ENCODE measurements around the gene SLC4A1.

The SLC4A1 gene

DNA sequence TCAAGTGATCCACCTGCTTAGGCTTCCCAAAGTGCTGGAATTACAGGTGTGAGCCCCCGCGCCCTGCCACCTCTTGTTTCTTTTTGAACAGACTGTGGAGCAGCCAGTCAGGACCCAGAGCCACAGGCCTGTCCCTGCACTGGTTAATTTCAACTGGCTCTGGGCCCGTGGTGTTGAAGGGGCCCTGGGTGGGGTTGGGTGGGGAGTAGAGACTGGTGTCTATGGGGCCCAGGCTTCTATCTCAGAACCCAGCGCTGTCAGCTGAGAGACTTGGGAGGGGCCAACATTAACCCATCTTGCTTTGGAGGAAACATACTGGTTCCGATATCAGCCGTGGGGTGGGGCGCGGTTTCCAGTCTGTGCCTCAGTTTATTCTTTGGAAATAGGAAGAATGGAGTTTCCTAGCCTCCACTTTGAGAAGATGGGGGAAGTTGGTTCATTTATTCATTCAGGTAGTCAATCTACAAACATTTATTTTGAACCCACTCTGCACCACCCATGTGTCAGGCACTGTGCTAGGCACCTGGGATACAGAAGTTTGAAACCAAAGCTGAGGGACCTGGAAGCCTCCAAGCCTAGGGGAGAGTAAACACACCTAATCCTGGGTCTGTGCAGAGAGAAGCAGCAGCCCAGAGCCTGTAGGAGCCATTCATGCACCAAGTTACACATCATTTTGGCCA lies 15.5 kb upstream of the SLC4A1 start:
- DNase-seq = no peak

DNA sequence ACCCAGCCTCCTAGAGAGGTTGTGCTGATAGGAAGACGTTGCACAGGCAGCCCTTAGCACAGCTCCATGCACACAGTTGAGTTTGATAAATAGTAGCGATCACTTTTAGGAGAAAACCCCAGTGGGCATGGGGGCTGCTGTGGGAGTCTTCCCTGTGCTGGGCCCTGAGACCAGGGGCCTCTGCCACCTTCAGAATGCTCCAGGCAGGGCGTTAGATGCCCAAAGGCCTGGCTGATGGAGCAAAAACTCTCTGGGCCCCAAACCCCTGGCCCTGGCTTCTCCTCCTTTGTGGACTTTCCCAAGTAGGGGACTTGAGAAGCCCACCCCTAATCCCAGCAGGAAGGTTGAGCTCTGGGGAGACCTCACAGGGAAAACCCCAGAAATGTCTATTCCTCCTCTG lies 14.3 kb upstream of the SLC4A1 start:
- no peak for DNase-seq

DNA sequence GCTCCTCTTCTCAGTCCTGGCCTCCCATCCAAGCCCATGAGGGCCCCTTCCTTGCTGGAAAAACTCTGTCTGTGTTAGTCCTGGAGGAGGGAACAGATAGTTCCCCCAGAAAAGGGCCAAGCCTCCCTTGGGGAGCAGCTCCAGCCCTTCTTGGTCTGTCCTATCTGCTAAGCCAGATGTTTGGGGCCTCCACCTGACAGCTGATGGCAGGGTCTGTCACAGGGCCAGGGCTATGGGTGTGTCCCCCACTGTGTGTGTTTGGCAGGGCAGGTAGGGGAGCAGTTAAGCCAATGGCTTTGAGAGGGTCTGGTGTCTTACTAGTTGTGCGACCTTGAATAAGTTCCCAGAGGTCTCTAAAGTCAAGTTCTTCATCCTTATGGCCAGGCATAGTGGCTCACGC lies 13.6 kb upstream of the SLC4A1 start:
- DNase-seq = no peak

DNA sequence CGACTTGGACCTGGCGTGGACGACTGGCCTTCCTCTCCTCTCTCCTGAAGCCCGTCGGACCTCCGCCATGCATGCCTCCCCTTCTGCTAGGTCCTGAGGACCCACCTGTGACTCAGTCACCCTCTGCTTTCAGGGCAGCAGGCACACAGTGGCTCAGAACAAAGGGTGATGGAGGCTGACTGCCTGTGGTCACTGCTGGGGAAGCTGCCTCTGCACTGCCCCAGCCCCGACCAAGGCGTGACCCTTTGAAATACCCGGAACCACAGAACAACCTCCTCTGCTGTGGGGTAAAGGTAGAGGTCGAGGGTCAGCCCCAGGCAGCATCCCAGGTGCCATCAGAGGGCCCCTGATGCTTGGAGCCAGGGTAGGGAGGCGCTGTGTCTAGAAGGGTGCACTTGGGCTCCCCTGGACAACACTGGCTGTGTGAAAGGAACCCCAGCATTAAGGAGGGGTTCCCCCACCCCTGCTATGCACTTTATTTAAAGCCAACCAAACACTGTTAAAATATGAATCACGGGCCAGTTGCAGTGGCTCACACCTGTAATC lies 12.5 kb upstream of the SLC4A1 start:
- DNase-seq = no peak

DNA sequence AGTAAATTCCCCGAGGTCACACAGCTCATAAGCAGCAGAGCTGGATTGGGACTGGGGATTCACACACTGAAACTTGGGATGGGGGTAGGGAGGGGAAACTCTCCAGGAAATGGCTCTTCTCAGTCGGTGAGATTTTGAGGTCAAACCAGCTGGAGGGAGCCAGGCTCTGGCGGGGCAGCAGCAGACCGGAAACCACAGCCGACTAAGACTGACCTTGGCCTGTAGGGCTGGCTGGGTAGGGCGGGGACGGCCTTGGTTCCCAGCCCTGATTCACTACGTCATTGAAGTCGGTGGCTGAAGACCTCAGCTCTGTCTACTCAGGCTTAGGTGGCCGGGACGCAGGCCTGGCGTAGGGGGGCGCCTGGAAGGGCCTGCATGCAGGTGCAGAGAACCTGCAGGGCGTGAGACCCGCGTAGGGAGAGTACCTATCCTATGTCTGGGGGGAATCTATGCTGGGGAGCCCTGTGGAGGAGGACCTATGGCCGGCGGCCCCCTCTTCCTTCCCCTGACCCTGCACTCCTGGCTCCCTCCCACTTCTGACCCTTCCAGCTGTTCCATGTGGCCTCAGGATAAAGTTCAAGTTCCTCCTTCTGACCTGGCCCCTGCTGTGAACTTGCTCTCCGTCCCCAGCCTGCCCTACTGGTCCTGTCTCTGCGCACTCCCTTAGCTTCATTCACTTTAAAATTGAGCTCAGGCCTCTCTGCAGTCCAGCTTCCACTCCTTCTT lies 11.9 kb upstream of the SLC4A1 start:
- DNase-seq = no peak

DNA sequence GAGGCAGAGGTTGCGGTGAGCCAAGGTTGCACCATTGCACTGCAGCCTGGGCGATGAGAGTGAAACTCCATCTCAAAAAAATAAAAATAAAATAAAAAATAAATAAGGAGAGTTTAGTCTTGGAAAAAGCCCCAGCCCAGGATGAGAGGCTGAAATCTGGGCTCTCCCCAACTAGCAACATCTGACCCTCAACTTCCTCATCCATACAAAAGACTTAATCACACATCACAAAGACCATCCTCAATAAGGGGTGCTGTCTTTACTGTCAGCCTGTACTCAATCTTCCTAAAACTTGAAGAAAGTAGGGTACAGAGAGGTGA lies 11.4 kb upstream of the SLC4A1 start:
- no peak for DNase-seq

DNA sequence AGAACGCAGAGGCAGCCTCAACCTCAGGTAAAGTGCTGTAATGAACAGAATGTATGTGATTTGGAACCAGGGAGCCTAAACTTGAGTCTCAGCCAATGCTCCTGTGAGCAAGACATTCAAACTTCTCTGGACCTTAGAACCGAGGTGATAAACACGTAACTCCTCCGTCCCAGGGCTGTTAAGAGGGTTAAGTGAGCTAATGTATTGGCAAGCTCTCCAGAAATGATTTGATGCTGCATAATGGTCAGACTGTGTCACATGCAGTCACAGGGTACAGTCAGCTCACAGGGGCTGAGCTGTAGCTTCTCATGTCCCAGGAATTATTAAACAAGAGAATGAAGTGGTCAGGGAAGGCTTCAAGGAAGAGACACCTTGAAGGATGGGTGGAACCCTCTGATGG lies 10.0 kb upstream of the SLC4A1 start:
- no peak for DNase-seq

DNA sequence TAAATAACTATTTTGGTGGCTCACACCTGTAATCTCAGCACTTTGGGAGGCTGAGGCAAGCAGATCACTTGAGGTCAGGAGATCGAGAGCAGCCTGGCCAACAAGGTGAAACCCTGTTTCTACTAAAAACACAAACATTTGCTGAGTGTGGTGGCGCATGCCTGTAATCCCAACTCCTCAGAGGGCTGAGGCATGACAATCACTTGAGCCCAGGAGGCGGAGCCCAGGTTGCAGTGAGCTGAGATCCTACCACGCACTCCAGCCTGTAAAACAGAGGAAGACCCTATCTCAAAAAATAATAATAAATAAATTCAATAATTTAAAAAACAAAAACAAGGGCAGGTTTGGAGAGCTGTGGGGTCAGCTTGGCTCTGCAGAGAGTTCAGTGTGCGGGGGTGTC lies 5.7 kb upstream of the SLC4A1 start:
- no peak for DNase-seq

DNA sequence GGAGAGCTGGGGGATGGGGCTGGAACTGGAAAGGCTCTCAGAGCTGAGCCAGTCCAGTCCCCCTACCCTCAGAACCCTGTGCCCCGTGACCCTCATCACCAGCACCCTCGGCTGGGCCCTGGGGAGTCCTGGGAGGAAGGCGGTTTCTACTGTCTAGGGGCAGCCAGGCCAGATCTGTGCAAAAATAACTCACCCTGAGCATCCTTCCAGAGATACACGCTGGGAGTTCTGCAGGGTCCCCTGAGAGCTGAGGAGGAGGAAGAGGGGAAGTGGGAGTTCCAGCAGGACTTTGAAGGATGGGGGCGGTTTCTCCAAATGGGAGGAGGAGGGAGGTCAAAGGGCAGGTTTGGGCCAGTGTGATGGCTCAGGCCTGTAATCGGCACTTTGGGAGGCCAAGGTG lies 5.0 kb upstream of the SLC4A1 start:
- no peak for DNase-seq

DNA sequence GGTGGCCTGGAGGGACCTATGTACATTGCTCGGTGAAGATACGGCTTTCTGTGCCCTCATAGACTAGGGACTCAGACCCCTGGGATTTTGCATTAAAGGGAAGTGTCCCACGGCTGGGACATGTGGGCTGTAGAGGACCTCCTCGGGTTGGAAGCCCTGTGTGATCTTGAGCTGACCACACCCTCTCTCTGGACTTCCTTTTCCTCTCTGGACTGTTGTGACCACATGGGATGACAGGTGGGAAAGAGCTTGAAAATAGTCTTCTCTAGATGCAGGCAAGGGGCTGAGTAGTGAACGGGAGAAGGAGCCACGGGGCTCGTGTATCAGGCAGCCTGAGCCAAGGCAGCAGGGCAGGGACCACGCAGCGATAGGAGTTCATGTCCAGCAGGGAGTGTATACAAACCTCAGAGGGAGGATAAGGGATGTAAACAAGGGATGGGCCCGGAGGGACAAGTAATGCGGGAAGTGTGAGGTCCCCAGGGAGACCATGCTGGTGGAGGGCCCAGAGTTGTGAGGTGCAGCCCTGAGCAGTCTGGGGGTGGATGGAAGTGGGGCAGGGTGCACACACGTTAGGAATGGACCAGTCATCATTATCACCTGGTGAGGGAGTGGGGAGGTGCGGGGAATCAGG lies 4.5 kb upstream of the SLC4A1 start:
- no peak for DNase-seq

DNA sequence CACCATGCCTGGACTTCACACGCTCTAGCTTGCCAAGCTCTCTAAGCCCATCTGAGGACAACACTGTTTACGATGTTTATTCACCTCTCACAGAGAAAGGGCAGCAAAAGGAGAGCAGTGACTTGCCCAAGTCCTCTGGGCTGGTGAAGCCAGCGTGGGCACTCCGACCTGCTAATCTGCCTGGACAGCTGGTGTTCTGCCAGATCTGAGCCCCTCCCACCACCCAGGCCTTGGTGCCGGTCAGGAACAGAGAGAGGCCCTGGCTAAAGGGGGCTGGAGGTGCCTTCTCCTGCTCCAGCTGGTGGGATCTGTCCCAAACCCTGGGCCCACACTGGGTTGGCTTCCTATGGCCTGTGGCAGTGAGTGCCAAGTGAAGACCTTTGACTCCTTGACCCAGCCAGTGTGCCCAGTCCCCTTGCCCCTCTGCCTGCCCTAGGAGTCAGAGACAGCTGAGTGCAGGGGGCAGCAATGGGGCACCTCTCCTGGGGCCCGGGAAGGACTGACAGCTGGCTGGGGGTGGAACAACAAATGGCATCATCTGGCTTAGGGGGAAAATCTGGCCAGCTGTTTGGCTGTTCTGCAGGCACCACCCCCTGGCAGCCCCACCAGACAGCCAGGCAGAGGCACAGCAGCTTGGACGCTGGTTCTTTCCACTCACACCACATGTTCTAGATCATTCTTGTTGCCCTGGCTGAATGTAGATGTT lies 1.8 kb upstream of the SLC4A1 start:
- no peak for DNase-seq

DNA sequence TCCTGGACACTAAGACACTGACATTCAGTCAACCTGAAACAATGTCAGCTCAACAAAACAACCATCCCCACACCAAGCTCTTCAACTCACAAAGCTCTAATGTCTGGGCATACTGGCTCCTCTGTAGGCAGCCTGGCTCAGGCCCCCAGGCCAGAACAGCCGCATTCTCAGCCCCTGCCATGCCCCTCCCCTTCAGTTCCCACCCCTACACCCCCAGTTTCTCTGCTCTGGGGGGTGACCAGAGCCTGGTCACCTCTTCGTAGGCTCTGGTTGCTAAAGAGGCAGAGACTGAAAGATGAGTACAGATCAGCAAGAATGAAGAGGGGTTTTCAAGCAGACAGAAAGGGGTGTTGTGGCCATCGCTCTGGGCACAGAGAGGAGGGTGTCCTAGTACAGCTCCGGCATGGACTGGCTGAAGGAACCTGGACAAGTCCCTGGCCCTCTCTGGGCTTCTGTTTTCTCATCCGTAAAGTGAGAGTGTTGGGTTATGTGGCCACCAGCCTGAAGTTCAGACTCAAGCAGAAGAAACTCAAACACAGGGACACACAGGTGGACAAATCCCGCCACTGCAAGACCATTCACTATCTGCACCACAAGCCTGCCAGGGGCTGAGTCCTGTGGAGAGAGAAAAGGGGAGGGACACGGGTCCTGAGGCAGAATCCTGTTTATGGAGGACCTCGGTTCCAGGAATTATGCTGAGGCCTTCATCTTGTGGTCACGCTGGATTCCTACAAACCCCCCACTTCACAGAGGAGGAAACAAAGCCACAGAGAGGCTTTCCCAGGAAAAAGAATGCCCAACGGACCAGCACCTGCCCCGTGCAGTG lies 987 bp upstream of the SLC4A1 start:
- DNase-seq = no peak

DNA sequence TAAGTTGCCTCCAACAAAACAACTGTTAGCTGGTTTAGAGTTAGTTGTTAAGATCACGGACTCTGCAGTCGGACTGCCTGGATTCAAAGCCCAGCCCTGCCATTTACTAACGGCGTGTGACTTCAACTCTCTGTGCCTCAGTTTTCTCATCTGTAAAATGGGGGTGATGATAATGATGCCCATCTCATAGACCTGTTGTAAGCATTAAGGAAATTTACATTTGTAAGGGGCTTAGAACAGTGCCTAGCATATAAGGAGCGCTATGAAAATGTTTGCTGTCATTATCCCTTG lies 825 bp downstream of the SLC4A1 start:
- no peak for DNase-seq

DNA sequence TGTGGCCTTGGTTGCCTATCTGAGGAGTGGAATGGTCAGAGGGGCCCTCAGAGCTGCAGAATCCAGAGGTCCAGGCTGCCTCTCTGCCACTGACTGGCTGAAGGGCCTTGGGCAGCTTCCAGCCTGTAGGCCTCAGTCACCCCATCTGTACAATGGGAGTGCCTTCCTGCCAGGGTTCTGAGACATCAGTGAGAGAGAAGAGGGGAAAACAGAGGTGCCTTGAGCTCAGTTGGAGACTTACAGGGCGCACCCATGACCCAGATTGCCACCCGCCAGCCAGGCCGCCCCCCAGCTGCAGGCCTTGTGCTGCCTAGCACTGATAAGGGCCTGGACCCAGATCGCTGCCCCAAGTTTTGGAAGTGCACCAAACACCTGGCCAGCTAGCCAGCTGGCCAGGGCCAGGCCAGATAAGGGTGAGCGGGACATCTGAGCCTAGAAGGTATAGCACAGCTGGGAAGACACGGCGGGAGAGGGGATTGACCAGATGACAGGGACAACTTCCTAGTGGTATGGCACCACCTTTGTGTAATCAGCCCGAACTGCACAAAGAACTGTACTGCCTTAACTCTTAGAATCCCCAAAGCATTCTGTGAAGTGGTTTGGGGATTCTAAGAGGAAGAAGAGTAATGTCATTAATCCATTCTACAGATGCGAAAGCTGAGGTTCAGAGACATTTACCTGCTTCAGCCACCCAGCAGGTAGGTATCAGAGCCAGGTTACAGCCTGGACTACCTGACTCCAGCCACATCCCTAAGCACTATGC lies 1.4 kb downstream of the SLC4A1 start:
- no peak for DNase-seq

DNA sequence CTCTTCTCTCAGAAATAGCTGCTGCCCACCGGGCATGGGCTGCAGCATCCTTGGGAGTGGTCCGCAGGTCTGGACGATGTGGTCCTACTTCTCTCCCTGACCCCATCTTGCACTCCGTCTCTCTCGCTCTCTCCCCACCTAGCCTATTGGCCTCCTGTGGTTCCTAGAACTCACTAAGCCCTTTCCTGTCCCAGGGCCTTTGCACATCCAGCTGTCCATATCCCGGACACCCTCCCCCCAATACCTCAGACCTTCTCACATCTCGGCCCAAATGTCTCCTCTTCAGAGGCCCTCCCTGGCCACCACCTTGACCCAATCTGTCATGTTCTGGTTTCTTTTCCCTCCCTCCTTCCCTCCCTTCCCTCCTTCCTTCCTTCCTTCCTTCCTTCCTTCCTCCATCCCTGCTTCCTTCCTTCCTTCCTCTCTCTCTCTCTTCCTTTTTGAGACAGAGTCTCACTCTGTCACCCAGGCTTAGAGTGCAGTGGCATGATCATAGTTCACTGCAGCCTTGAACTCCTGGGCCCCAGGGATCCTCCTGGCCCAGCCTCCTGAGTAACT lies 4.5 kb downstream of the SLC4A1 start:
- DNase-seq = no peak

DNA sequence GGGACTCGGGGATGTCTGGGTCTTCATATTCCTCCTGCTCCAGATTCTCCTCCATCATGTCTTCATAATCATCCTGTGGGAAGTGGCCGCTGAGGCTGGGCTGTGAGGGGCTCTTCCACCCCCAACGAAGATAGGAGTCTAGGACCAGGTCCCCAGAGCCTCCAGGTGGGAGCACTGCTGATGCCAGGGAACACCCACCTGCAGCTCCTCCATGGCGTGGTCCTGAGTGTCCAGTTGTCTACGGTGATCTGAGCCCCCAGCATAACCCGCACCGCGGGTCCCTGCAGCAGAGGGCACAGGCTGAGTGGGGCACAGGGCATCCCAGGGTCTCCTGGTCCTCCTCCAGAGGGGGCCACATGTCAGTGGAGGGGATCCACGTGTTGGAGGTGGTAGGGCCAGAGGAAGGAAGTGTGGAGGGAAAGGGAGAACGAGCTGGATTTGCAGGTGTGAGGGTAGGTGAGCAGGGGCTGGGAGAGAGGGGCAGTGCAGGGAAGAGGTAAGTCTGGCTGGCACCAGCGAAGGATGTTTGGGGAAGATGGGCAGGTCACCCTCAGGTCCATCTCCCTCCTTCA lies 5.2 kb downstream of the SLC4A1 start:
- DNase-seq = no peak

DNA sequence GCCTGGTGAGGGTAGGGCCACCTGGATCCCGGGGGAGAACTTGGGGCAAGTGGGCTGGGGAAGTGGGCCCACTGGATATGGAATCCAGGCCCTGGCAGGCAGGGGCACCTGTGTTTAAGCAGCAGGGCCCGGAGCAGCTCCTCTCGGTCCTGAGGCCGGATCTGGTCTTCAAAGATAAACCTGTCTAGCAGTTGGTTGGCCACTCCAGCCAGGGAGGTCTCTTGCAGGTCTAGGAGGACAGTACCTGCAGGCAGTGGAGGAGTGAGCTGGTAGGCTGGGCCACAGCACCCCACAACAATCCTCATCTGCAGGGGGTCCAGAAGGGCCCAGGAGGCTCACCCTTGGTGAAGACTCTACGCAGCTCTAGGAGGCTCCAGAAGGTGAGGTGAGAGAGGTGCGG lies 7.6 kb downstream of the SLC4A1 start:
- DNase-seq = no peak

DNA sequence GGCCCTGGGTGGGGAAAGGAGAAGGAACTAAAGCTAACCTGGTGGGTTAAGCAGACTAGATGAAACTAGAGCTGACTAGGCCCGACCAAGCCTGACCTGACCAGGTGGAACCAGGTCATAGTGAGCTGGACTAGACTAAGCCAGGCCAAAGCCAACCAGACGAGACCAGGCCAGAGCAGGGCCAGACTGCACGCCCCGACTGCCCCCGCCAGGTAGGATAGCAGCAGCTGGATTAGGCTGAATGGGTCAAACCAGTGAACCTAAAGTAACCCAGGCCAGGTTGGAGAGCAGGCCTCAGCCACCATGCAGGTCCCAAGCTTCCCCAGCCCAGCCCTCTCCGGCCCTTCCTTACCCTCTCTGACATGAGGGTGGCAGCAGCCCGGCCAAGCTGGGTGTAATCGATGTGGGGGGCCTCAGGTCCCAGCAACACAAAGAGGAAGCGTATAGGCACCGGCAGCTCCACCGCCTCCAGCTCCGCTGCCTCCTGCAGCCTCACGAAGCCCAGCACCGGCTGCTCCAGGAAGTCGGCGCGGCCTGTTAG lies 9.1 kb downstream of the SLC4A1 start:
- DNase-seq = no peak

DNA sequence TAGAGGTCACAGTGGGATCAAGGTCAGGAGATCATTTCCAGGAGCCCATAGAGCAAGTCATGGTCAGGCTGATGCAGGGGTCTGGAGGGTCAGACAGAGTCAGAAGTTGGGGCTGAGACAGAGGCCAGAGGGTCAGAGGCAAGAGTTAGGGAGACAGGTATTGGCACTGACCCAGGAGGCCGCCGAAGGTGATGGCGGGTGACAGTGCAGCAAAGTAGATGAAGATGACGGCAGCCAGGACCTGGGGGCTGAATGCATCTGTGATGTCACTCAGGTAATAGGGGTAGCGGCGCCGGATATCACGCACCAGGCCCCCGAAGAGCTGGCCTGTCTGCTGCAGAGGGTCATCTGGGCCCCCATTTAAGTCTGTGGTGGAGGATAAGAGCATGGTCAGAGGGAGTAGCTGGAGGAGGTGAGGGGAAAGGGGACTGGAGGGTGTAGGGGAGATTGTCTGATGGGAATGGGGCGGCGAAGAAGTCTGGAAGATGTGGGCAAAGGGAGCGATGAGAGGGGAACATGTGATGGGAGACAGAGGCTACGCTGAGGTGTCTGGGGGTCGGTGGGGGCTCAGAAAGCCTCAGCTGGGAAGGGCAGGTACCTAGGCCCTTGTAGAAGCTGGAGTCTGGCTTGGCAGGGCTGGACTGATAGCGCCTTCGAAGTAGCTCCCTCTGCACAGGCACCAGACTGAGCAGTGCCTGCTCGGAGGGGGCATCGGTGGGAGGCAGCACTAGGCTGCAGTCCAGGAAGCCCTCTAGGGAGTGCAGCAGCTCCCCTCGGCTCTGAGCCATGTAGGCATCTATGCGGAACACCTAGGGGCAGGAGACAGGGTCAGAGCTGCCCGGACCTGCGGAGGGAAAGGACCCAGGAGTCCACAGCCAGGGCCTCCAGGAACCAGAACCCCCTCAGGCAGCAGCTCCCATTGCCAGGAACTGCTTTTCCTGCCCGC lies 9.8 kb downstream of the SLC4A1 start:
- no peak for DNase-seq

DNA sequence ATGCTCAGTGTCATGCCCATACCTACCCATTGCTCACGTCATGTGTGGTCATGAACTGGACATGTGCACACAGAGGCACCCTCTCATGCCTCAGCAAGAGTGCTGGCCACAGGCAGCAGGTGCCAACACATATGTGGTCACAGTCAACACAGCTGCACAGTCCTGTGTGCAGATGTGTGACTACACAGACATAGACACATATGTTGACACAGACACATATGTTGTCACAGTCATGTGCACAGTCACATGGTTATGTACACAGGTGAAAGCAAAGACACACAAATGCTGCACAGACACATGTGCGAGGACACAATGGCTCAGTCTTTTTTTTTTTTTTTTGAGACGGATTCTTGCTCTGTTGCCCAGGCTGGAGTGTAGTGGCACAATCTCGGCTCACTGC lies 11.3 kb downstream of the SLC4A1 start:
- DNase-seq = no peak
